Peyer's patch (tissue), 4 donors: ENCODE data around the gene ROR1. TPM values are rescaled to one million over a fixed set of nuclear protein-coding genes. Genes with fewer than 3 reads are reported as not detected.

Experiments
- DNase-seq, 3 donors: peaks; one replicate each; pipeline ENCODE4 v3.0.0-alpha.2; 2017 to 2019
- H3K27ac ChIP-seq, 4 donors: fragments of 200-600 bp; sonication (generic); one replicate each; pipeline ENCODE4 v1.5.1; 2016 to 2019
- H3K27me3 ChIP-seq, 2 donors: fragments of 200-600 bp; sonication (generic); one replicate each; pipeline ENCODE4 v1.5.1; 2019
- H3K36me3 ChIP-seq, 3 donors: fragments of 200-600 bp; sonication (generic); one replicate each; pipeline ENCODE4 v1.5.1; 2016 to 2019
- H3K4me1 ChIP-seq, 4 donors: fragments of 200-600 bp; sonication (generic); one replicate each; pipeline ENCODE4 v1.5.1; 2016 to 2019
- H3K4me3 ChIP-seq, 4 donors: fragments of 200-600 bp; sonication (generic); 1 replicate in 3 of 4; 2 replicates in 1 of 4; pipeline ENCODE4 v1.5.1; 2016 to 2019; ENCODE audit warnings: mild to moderate bottlenecking in 1 of 4
- H3K9me3 ChIP-seq, 4 donors: fragments of 200-600 bp; sonication (generic); one replicate each; pipeline ENCODE4 v1.5.1; 2016 to 2019; ENCODE audit warnings: mild to moderate bottlenecking in 1 of 4
- POLR2A ChIP-seq, 2 donors: fragments of 450-650 bp; IDR thresholded peaks; one replicate each; pipeline ENCODE4 v1.5.1; 2017; ENCODE audit warnings: antibody characterized with exemption in 2 of 2, mild to moderate bottlenecking in 2 of 2, moderate library complexity in 2 of 2
- total RNA-seq, 4 donors: library from RNA; depleted of rRNA; stranded (reverse); fragments of >200 nt; gene quantifications; one replicate each; pipeline ENCODE4 v1.1.0, GENCODE V29; 2016
- TF ChIP-seq, protein P1 (sequence below), 6 experiments: fragments of 450-650 bp in 4 of 6; fragments of 200-600 bp in 2 of 6; sonication (generic) in 1 of 6; IDR thresholded peaks; one replicate each; pipeline ENCODE4 v1.5.1; 2017 to 2019; ENCODE audit warnings: antibody characterized with exemption in 6 of 6, mild to moderate bottlenecking in 3 of 6, moderate library complexity in 1 of 6

Gene ROR1
- total RNA-seq, 4 donors from 2014 or later: 1.2 to 7.4 (median 4.7) TPM

DNA sequence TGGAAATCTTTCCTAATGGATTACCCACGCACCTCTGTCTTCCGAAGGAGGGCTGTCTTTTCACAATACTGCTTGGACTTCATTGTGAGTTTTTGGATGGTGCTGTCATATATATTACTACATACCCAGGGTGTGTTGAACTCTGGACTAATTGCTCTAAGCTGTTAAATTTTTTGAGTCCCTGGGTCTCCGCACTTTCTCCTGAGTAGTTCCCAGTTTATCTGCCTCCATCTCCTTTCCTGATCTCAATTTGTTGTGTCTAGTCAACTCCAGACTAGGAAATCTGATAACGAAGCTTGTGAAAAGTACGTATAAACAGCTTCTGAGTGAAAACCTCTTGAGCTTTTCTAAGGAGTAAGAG lies 211.1 kb downstream of the ROR1 start:
- Histone ChIP-seq H3K27ac (no peak overlapping the region), H3K36me3 (no peaks in the 10 kb centered on the region), H3K9me3 (no peaks in the 10 kb centered on the region), H3K4me3 (no peak overlapping the region), H3K27me3 (no peaks in the 10 kb centered on the region), H3K4me1 (no peaks in the 10 kb centered on the region)
- TF ChIP-seq POLR2A (IDR thresholded peaks at IDR 0.05): no peak
- TF ChIP-seq, protein P1, sequence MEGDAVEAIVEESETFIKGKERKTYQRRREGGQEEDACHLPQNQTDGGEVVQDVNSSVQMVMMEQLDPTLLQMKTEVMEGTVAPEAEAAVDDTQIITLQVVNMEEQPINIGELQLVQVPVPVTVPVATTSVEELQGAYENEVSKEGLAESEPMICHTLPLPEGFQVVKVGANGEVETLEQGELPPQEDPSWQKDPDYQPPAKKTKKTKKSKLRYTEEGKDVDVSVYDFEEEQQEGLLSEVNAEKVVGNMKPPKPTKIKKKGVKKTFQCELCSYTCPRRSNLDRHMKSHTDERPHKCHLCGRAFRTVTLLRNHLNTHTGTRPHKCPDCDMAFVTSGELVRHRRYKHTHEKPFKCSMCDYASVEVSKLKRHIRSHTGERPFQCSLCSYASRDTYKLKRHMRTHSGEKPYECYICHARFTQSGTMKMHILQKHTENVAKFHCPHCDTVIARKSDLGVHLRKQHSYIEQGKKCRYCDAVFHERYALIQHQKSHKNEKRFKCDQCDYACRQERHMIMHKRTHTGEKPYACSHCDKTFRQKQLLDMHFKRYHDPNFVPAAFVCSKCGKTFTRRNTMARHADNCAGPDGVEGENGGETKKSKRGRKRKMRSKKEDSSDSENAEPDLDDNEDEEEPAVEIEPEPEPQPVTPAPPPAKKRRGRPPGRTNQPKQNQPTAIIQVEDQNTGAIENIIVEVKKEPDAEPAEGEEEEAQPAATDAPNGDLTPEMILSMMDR (IDR thresholded peaks at IDR 0.05): no peak
- no peak for DNase-seq

DNA sequence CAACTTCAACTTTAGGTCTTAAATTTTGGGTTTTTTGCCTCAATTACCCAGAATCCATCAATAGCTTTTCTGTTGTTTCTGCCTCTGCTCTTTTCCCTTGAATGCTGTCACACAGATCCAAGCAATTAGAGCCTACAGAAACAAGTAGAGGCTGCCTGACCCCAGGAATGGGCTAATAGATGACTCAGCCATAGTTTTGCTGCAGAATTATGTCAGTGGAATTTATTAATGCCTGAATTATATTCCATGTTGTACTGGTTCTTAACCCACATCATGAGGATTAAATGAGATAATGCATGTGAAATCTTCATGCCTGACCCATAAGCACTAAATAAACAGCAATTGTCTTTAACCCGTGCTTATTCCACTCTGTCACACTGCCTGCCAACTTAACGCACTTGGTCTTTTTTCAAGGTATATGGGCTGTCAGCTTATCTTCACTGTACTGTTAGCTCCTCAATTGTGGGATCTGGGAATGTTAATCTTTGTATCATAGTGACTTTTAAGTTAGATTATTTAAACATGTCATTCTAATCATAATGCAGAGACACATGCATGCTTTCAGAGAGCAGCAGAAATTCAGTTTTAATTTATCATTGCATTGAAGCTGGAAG lies 213.3 kb downstream of the ROR1 start:
- Histone ChIP-seq H3K27me3 (no peaks in the 10 kb centered on the region), H3K36me3 (no peaks in the 10 kb centered on the region), H3K4me3 (no peak overlapping the region), H3K4me1 (no peaks in the 10 kb centered on the region), H3K9me3 (no peaks in the 10 kb centered on the region), H3K27ac (no peak overlapping the region)
- no peak for DNase-seq
- no peak for TF ChIP-seq POLR2A (IDR thresholded peaks at IDR 0.05)
- TF ChIP-seq, protein P1 (IDR thresholded peaks at IDR 0.05): no peak

DNA sequence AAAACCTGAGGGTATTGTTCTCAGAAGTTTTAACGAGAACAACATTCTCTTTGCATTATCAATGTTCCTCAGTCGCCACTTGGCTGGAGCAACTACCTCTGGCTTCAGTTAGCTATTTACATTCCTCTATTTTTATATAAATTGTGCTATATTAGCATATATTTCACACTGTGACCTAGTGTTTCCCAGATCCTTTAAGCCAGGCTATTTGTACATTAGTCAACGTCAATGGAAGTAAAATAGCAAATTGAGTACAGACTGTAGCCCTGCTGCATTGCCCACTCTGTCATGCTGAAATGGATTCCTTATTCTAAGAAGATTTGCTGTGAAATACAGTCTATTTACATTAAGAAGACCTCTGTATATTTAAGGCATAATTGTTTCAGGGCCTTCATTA lies 213.8 kb downstream of the ROR1 start:
- TF ChIP-seq POLR2A (IDR thresholded peaks at IDR 0.05): no peak
- TF ChIP-seq, protein P1 (IDR thresholded peaks at IDR 0.05): no peak
- no peak overlapping the region for H3K4me3 ChIP-seq

DNA sequence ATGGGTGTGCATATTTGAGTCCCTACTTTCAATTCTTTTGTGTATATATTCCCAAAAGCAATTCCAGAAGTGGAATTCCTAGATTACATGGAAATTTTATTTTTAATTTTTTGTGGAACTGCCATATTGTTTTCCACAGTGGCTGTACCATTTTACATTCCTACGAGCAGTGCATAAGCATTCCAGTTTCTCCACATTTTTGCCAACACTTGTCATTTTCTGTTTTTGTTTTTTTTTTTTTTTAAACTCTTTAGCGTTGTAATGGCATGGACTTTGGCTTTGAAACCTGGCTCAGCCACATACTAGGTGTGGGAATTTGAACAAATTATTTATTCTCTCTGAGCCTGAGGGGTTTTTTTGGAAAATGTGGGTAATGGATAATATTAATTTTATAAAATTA lies 215.1 kb downstream of the ROR1 start:
- no peaks in the 10 kb centered on the region for H3K36me3 ChIP-seq

More for the DNA sequence above, 213.8 kb downstream of the ROR1 start:
- DNase-seq: no peak
- Histone ChIP-seq H3K27me3 (no peaks in the 10 kb centered on the region), H3K27ac (no peak overlapping the region), H3K4me1 (no peaks in the 10 kb centered on the region), H3K9me3 (no peaks in the 10 kb centered on the region), H3K36me3 (no peaks in the 10 kb centered on the region)

DNA sequence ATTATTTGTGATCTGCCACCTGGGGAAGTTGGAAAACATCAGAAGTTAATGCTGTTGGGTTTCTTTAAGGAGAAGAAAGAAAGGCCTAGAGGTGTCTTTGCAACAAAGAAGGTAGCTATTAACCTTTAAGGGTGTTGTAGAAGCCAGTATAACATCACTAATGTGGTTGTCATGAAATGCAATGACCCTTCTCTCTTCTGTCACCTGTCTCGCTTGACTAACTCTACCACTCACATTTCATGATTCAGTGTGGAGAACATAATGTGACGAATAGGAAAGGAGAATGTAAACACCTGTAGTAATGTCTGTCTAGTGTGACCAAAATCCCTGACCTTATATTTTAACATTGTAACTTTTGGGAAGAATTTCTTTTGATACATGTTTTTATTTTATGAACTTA lies 217.9 kb downstream of the ROR1 start:
- no peak for TF ChIP-seq POLR2A (IDR thresholded peaks at IDR 0.05)
- TF ChIP-seq, protein P1 (IDR thresholded peaks at IDR 0.05): no peak
- Histone ChIP-seq H3K4me1 (no peaks in the 10 kb centered on the region), H3K4me3 (no peak overlapping the region), H3K27ac (no peak overlapping the region), H3K27me3 (no peaks in the 10 kb centered on the region), H3K36me3 (no peaks in the 10 kb centered on the region), H3K9me3 (no peaks in the 10 kb centered on the region)
- DNase-seq: no peak

More for the DNA sequence above, 215.1 kb downstream of the ROR1 start:
- Histone ChIP-seq H3K27me3 (no peaks in the 10 kb centered on the region), H3K4me3 (no peak overlapping the region), H3K9me3 (no peaks in the 10 kb centered on the region), H3K4me1 (no peaks in the 10 kb centered on the region), H3K27ac (no peak overlapping the region)
- TF ChIP-seq, protein P1 (IDR thresholded peaks at IDR 0.05): no peak
- no peak for TF ChIP-seq POLR2A (IDR thresholded peaks at IDR 0.05)
- DNase-seq: no peak

DNA sequence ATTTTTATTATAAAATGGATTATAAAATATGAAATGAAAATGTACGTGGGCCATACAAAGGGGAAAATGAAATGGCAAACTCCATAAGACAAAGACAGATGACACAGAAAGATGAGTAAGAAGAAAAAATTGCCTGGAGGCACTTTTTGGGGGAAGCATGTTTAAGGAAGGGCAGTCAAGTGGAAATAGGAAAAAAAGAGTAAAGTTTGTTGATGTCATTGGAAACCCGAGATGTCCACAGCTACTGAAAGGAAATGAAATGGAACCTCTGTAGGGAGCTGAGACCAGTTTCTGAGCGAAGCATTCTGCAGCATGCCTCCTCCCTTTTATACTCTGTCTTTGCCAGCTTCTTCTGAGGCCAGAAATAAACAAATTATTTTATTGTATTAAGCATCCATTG lies 226.2 kb downstream of the ROR1 start:
- DNase-seq: no peak
- H3K9me3 ChIP-seq: no peaks in the 10 kb centered on the region
- H3K4me3 ChIP-seq: no peak overlapping the region
- no peaks in the 10 kb centered on the region for H3K36me3 ChIP-seq
- H3K4me1 ChIP-seq: no peaks in the 10 kb centered on the region
- H3K27ac ChIP-seq: no peak overlapping the region
- H3K27me3 ChIP-seq: no peaks in the 10 kb centered on the region
- TF ChIP-seq, protein P1 (IDR thresholded peaks at IDR 0.05): no peak
- no peak for TF ChIP-seq POLR2A (IDR thresholded peaks at IDR 0.05)
